GM23338 (cell line): ENCODE results near the gene TK1. TPM values are rescaled to one million over a fixed set of nuclear protein-coding genes. Genes with fewer than 3 reads are reported as not detected.

Experiments
- ATAC-seq: fragments of 200-7000 bp; cut with Tn5 transposase; 3 replicates; pipeline ENCODE4 v1.9.1; 2020
- DNase-seq: peaks from one replicate; pipeline ENCODE4 v3.0.0-alpha.2; 2015; ENCODE audit warnings: low spot score
- H2AFZ ChIP-seq: fragments of 200-600 bp; sonication (generic); 2 replicates; pipeline ENCODE4 v1.8.0; 2016; ENCODE audit warnings: antibody characterized with exemption, mild to moderate bottlenecking, moderate library complexity
- H3F3A ChIP-seq: fragments of 200-600 bp; sonication (generic); replicated peaks from 2 replicates; pipeline ENCODE4 v1.8.0; 2017; ENCODE audit warnings: antibody characterized with exemption, mixed run types, low read depth
- H3K27ac ChIP-seq: fragments of 200-600 bp; sonication (generic); 2 replicates; pipeline ENCODE4 v1.6.1; 2016; ENCODE audit warnings: low read depth
- H3K27me3 ChIP-seq: fragments of 200-600 bp; sonication (generic); 2 replicates; pipeline ENCODE4 v1.8.0; 2016; ENCODE audit warnings: mild to moderate bottlenecking, mixed run types, moderate library complexity; ENCODE audit not compliant: insufficient read depth
- H3K36me3 ChIP-seq: fragments of 200-600 bp; sonication (generic); 2 replicates; pipeline ENCODE4 v1.8.0; 2016; ENCODE audit warnings: mild to moderate bottlenecking; ENCODE audit not compliant: insufficient read depth
- H3K4me1 ChIP-seq: fragments of 200-600 bp; sonication (generic); 2 replicates; pipeline ENCODE4 v1.8.0; 2016; ENCODE audit warnings: mild to moderate bottlenecking, moderate library complexity; ENCODE audit not compliant: insufficient read depth
- H3K4me2 ChIP-seq: fragments of 200-600 bp; sonication (generic); 2 replicates; pipeline ENCODE4 v1.7.1; 2017; ENCODE audit warnings: mixed run types
- H3K4me3 ChIP-seq: fragments of 200-600 bp; sonication (generic); 2 replicates; pipeline ENCODE4 v1.6.1; 2016; ENCODE audit warnings: mixed run types
- H3K79me2 ChIP-seq: fragments of 200-600 bp; sonication (generic); replicated peaks from 2 replicates; pipeline ENCODE4 v1.8.0; 2017; ENCODE audit warnings: mild to moderate bottlenecking; ENCODE audit not compliant: insufficient read depth
- H3K9me2 ChIP-seq: fragments of 200-600 bp; sonication (generic); 2 replicates; pipeline ENCODE4 v1.8.0; 2017; ENCODE audit not compliant: insufficient read depth
- H4K20me1 ChIP-seq: fragments of 200-600 bp; sonication (generic); replicated peaks from 2 replicates; pipeline ENCODE4 v1.8.0; 2017; ENCODE audit warnings: mild to moderate bottlenecking; ENCODE audit not compliant: insufficient read depth
- H3K27ac Mint-ChIP-seq: 2 replicates; pipeline ENCODE4 v1.8.0; 2020; ENCODE audit warnings: inconsistent platforms, mild to moderate bottlenecking, moderate library complexity, mixed read lengths
- H3K27me3 Mint-ChIP-seq: 3 replicates; pipeline ENCODE4 v1.8.0; 2022; ENCODE audit warnings: low read depth, mild to moderate bottlenecking, moderate library complexity, mixed read lengths, inconsistent platforms; ENCODE audit not compliant: insufficient read depth, poor library complexity
- H3K36me3 Mint-ChIP-seq: 3 replicates; pipeline ENCODE4 v1.8.0; 2021; ENCODE audit warnings: low read depth, mild to moderate bottlenecking, inconsistent platforms, moderate library complexity, mixed read lengths
- H3K4me1 Mint-ChIP-seq: 3 replicates; pipeline ENCODE4 v1.8.0; 2020; ENCODE audit warnings: mild to moderate bottlenecking, inconsistent platforms, mixed read lengths
- H3K4me3 Mint-ChIP-seq: 3 replicates; pipeline ENCODE4 v1.8.0; 2021; ENCODE audit warnings: moderate library complexity, mild to moderate bottlenecking, inconsistent platforms, mixed read lengths
- H3K9me3 Mint-ChIP-seq: 3 replicates; pipeline ENCODE4 v1.8.0; 2020; ENCODE audit warnings: moderate library complexity, mild to moderate bottlenecking, inconsistent platforms, mixed read lengths
- CREB1 ChIP-seq: fragments of 250-450 bp; sonication (Bioruptor Pico); IDR thresholded peaks from 2 replicates; pipeline ENCODE4 v1.5.0; 2020; ENCODE audit warnings: low read depth, mild to moderate bottlenecking, moderate library complexity
- JUNB ChIP-seq: IDR thresholded peaks from one replicate; pipeline ENCODE4 v1.6.1; 2016; ENCODE audit warnings: antibody characterized with exemption; ENCODE audit not compliant: unreplicated experiment
- NANOG ChIP-seq: IDR thresholded peaks from 2 replicates; pipeline ENCODE4 v1.6.1; 2016; ENCODE audit warnings: antibody characterized with exemption, borderline replicate concordance
- POLR2AphosphoS5 ChIP-seq: IDR thresholded peaks from 2 replicates; pipeline ENCODE4 v1.6.1; 2016; ENCODE audit warnings: antibody characterized with exemption, low read depth
- STAT1 ChIP-seq: IDR thresholded peaks from one replicate; pipeline ENCODE4 v1.6.1; 2016; ENCODE audit warnings: antibody characterized with exemption; ENCODE audit not compliant: unreplicated experiment
- ZNF114 ChIP-seq: fragments of 250-450 bp; sonication (Bioruptor Pico); IDR thresholded peaks from 2 replicates; pipeline ENCODE4 v1.5.0; 2020; ENCODE audit warnings: mild to moderate bottlenecking, moderate library complexity
- polyA plus RNA-seq: library from polyadenylated mRNA; unstranded; fragments of >200 nt; fragmentation: Nextera tagmentation; extraction: Ambion mirVana; gene quantifications from 2 replicates; pipeline ENCODE4 v1.2.1, GENCODE V29; 2016
- total RNA-seq: library from RNA; depleted of rRNA; stranded (reverse); fragments of >200 nt; shearing (Covaris generic); gene quantifications from 2 replicates; pipeline ENCODE4 v1.2.3, GENCODE V29; 2014
- TF ChIP-seq, protein P1 (sequence below): IDR thresholded peaks from 2 replicates; pipeline ENCODE4 v1.6.1; 2016; ENCODE audit warnings: antibody characterized with exemption
- TF ChIP-seq, protein P2 (sequence below): IDR thresholded peaks from one replicate; pipeline ENCODE4 v1.6.1; 2018; ENCODE audit warnings: antibody characterized with exemption; ENCODE audit not compliant: unreplicated experiment
- TF ChIP-seq, protein P3 (sequence below): fragments of 250-450 bp; sonication (Bioruptor Pico); IDR thresholded peaks from 2 replicates; pipeline ENCODE4 v1.5.0; 2020; ENCODE audit warnings: mild to moderate bottlenecking, moderate library complexity

Gene TK1
- total and polyA plus RNA-seq, 2 experiments from 2014 or later, result 74.5 to 84.4 TPM

DNA sequence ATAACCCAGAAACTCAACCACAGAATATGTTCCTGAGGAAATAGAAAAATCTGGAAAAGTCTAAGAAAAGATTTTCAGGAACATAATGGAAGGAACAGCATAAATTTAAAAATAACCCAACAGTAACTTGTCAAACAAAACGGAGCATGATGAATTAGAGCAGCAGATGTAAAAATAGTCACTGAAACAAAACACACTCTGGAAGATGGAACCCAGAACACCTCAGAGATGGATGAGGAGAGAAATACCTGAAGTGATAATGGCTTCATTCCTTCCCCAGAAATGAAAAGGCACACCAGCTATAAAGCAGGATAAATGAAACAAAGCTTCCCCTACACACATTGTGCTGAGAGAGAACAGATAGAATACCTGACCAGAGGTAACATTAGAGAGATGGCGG lies 6.3 kb downstream of the TK1 start:
- Histone ChIP-seq H3K36me3 (peaks cover 46% of the 10 kb centered on the region), H3K4me1 (peaks cover 3% of the 10 kb centered on the region; the same call in 1 of the 2 replicates), H4K20me1 (peaks cover 28% of the 10 kb centered on the region), H3K4me3 (no peak overlapping the region), H3K4me2 (no peak overlapping the region), H3K27ac (no peak overlapping the region), H3K9me2 (no peaks in the 10 kb centered on the region), H3F3A (peaks cover 8% of the 10 kb centered on the region; the same call in 1 of the 2 replicates), H3K79me2 (peaks cover 17% of the 10 kb centered on the region), H2AFZ (no peak overlapping the region), H3K27me3 (no peaks in the 10 kb centered on the region)
- peaks cover 26% of the 10 kb centered on the region for H3K4me1 Mint-ChIP-seq
- DNase-seq (no peak), ATAC-seq (no peak)
- H3K27ac Mint-ChIP-seq, result no peak overlapping the region
- H3K36me3 Mint-ChIP-seq, result peaks cover 87% of the 10 kb centered on the region
- peaks cover 7% of the 10 kb centered on the region for H3K27me3 Mint-ChIP-seq
- no peaks in the 10 kb centered on the region; the same call in 2 of the 3 replicates for H3K9me3 Mint-ChIP-seq
- H3K4me3 Mint-ChIP-seq, result no peak overlapping the region; the same call in 2 of the 3 replicates
- TF ChIP-seq CREB1 (CRISPR knock-in tag) (no peak), ZNF114 (CRISPR knock-in tag) (no peak), NANOG (no peak), STAT1 (no peak), POLR2AphosphoS5 (no peak), JUNB (no peak)
- TF ChIP-seq, protein P1, sequence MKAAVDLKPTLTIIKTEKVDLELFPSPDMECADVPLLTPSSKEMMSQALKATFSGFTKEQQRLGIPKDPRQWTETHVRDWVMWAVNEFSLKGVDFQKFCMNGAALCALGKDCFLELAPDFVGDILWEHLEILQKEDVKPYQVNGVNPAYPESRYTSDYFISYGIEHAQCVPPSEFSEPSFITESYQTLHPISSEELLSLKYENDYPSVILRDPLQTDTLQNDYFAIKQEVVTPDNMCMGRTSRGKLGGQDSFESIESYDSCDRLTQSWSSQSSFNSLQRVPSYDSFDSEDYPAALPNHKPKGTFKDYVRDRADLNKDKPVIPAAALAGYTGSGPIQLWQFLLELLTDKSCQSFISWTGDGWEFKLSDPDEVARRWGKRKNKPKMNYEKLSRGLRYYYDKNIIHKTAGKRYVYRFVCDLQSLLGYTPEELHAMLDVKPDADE, result no peak
- TF ChIP-seq, protein P2, sequence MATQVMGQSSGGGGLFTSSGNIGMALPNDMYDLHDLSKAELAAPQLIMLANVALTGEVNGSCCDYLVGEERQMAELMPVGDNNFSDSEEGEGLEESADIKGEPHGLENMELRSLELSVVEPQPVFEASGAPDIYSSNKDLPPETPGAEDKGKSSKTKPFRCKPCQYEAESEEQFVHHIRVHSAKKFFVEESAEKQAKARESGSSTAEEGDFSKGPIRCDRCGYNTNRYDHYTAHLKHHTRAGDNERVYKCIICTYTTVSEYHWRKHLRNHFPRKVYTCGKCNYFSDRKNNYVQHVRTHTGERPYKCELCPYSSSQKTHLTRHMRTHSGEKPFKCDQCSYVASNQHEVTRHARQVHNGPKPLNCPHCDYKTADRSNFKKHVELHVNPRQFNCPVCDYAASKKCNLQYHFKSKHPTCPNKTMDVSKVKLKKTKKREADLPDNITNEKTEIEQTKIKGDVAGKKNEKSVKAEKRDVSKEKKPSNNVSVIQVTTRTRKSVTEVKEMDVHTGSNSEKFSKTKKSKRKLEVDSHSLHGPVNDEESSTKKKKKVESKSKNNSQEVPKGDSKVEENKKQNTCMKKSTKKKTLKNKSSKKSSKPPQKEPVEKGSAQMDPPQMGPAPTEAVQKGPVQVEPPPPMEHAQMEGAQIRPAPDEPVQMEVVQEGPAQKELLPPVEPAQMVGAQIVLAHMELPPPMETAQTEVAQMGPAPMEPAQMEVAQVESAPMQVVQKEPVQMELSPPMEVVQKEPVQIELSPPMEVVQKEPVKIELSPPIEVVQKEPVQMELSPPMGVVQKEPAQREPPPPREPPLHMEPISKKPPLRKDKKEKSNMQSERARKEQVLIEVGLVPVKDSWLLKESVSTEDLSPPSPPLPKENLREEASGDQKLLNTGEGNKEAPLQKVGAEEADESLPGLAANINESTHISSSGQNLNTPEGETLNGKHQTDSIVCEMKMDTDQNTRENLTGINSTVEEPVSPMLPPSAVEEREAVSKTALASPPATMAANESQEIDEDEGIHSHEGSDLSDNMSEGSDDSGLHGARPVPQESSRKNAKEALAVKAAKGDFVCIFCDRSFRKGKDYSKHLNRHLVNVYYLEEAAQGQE, result no peak
- TF ChIP-seq, protein P3, sequence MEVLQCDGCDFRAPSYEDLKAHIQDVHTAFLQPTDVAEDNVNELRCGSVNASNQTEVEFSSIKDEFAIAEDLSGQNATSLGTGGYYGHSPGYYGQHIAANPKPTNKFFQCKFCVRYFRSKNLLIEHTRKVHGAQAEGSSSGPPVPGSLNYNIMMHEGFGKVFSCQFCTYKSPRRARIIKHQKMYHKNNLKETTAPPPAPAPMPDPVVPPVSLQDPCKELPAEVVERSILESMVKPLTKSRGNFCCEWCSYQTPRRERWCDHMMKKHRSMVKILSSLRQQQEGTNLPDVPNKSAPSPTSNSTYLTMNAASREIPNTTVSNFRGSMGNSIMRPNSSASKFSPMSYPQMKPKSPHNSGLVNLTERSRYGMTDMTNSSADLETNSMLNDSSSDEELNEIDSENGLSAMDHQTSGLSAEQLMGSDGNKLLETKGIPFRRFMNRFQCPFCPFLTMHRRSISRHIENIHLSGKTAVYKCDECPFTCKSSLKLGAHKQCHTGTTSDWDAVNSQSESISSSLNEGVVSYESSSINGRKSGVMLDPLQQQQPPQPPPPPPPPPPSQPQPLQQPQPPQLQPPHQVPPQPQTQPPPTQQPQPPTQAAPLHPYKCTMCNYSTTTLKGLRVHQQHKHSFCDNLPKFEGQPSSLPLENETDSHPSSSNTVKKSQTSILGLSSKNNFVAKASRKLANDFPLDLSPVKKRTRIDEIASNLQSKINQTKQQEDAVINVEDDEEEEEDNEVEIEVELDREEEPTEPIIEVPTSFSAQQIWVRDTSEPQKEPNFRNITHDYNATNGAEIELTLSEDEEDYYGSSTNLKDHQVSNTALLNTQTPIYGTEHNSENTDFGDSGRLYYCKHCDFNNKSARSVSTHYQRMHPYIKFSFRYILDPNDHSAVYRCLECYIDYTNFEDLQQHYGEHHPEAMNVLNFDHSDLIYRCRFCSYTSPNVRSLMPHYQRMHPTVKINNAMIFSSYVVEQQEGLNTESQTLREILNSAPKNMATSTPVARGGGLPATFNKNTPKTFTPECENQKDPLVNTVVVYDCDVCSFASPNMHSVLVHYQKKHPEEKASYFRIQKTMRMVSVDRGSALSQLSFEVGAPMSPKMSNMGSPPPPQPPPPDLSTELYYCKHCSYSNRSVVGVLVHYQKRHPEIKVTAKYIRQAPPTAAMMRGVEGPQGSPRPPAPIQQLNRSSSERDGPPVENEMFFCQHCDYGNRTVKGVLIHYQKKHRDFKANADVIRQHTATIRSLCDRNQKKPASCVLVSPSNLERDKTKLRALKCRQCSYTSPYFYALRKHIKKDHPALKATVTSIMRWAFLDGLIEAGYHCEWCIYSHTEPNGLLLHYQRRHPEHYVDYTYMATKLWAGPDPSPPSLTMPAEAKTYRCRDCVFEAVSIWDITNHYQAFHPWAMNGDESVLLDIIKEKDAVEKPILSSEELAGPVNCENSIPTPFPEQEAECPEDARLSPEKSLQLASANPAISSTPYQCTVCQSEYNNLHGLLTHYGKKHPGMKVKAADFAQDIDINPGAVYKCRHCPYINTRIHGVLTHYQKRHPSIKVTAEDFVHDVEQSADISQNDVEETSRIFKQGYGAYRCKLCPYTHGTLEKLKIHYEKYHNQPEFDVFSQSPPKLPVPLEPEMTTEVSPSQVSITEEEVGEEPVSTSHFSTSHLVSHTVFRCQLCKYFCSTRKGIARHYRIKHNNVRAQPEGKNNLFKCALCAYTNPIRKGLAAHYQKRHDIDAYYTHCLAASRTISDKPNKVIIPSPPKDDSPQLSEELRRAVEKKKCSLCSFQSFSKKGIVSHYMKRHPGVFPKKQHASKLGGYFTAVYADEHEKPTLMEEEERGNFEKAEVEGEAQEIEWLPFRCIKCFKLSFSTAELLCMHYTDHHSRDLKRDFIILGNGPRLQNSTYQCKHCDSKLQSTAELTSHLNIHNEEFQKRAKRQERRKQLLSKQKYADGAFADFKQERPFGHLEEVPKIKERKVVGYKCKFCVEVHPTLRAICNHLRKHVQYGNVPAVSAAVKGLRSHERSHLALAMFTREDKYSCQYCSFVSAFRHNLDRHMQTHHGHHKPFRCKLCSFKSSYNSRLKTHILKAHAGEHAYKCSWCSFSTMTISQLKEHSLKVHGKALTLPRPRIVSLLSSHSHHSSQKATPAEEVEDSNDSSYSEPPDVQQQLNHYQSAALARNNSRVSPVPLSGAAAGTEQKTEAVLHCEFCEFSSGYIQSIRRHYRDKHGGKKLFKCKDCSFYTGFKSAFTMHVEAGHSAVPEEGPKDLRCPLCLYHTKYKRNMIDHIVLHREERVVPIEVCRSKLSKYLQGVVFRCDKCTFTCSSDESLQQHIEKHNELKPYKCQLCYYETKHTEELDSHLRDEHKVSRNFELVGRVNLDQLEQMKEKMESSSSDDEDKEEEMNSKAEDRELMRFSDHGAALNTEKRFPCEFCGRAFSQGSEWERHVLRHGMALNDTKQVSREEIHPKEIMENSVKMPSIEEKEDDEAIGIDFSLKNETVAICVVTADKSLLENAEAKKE (CRISPR knock-in tag), result no peak
